DOHH2 (cell line): Measurements from ENCODE around the gene DGKD.
A peak's percentile ranks its signal among the peaks of the same experiment; 100 is the strongest.

Source experiments
- H3F3A ChIP-seq: fragments of 200-600 bp; sonication (generic), shearing (Covaris generic); 2 replicates; pipeline ENCODE4 v1.6.0; 2016; ENCODE audit warnings: antibody characterized with exemption, mild to moderate bottlenecking; ENCODE audit not compliant: control insufficient read depth, insufficient read depth
- H3K27ac ChIP-seq: fragments of 200-600 bp; sonication (generic); 2 replicates; pipeline ENCODE4 v1.5.1; 2014; ENCODE audit warnings: low read depth, mild to moderate bottlenecking, low read length, moderate library complexity
- H3K27me3 ChIP-seq: fragments of 200-600 bp; sonication (generic); 2 replicates; pipeline ENCODE4 v1.6.1; 2014; ENCODE audit warnings: mild to moderate bottlenecking, low read length, mixed read lengths; ENCODE audit not compliant: control insufficient read depth
- H3K36me3 ChIP-seq: fragments of 200-600 bp; sonication (generic); 2 replicates; pipeline ENCODE4 v1.6.1; 2014; ENCODE audit warnings: mild to moderate bottlenecking, low read length, moderate library complexity, mixed read lengths; ENCODE audit not compliant: control insufficient read depth
- H3K4me1 ChIP-seq: fragments of 200-600 bp; sonication (generic); 2 replicates; pipeline ENCODE4 v1.6.1; 2014; ENCODE audit warnings: mild to moderate bottlenecking, low read length, mixed read lengths; ENCODE audit not compliant: control insufficient read depth
- H3K4me2 ChIP-seq: fragments of 200-600 bp; sonication (generic); 2 replicates; pipeline ENCODE4 v1.6.0; 2014; ENCODE audit warnings: mild to moderate bottlenecking, low read length, moderate library complexity
- H3K4me3 ChIP-seq: fragments of 200-600 bp; sonication (generic); 2 replicates; pipeline ENCODE4 v1.5.1; 2014; ENCODE audit warnings: mild to moderate bottlenecking, low read length, mixed read lengths
- H3K79me2 ChIP-seq: fragments of 200-600 bp; sonication (generic); 2 replicates; pipeline ENCODE4 v1.6.1; 2014; ENCODE audit warnings: mild to moderate bottlenecking, low read length, mixed read lengths; ENCODE audit not compliant: control insufficient read depth
- H3K9me2 ChIP-seq: fragments of 200-600 bp; sonication (generic); replicated peaks from 2 replicates; pipeline ENCODE4 v1.6.1; 2014; ENCODE audit warnings: mild to moderate bottlenecking, low read length, mixed read lengths; ENCODE audit not compliant: control insufficient read depth
- H3K9me3 ChIP-seq: fragments of 200-600 bp; sonication (generic); 2 replicates; pipeline ENCODE4 v1.6.1; 2014; ENCODE audit warnings: antibody characterized with exemption, low read length, mixed read lengths; ENCODE audit not compliant: control insufficient read depth, insufficient read depth
- H4K20me1 ChIP-seq: fragments of 200-600 bp; sonication (generic); 2 replicates; pipeline ENCODE4 v1.6.0; 2014; ENCODE audit warnings: low read depth, mild to moderate bottlenecking, antibody characterized with exemption, low read length, moderate library complexity; ENCODE audit not compliant: control insufficient read depth, insufficient read depth
- CTCF ChIP-seq: fragments of 200-600 bp; sonication (generic); IDR thresholded peaks from one replicate; pipeline ENCODE4 v1.5.1; 2014; ENCODE audit warnings: antibody characterized with exemption, mild to moderate bottlenecking, low read depth, low read length; ENCODE audit not compliant: poor library complexity, severe bottlenecking
- EZH2phosphoT487 ChIP-seq: fragments of 200-600 bp; sonication (generic); IDR thresholded peaks from 2 replicates; pipeline ENCODE4 v1.6.1; 2017; ENCODE audit warnings: borderline replicate concordance, mild to moderate bottlenecking, antibody characterized with exemption, low read length, moderate library complexity, mixed read lengths

DGKD gene

GRCh38 chr2:233416199-233416598, 61.9 kb downstream of the DGKD start:
- H3K9me3 ChIP-seq, result peaks cover 4% of the 10 kb centered on the region; the same call in 1 of the 2 replicates
- no peak overlapping the region for H3K4me3 ChIP-seq
- H3K36me3 ChIP-seq, result peaks cover 12% of the 10 kb centered on the region
- peaks cover 24% of the 10 kb centered on the region for H3F3A ChIP-seq
- H3K4me2 ChIP-seq, result no peak overlapping the region
- no peak for TF ChIP-seq CTCF
- no peak for TF ChIP-seq EZH2phosphoT487
- H3K9me2 ChIP-seq, result no peaks in the 10 kb centered on the region
- H4K20me1 ChIP-seq, result 0 out of 2 replicates have a peak, but pooled peaks cover 14% of the 10 kb centered on the region
- H3K27me3 ChIP-seq, result no peaks in the 10 kb centered on the region
- peaks cover 55% of the 10 kb centered on the region for H3K4me1 ChIP-seq
- H3K27ac ChIP-seq, result no peak overlapping the region
- peaks cover 34% of the 10 kb centered on the region for H3K79me2 ChIP-seq

- no peak overlapping the region for H3K4me2 ChIP-seq
- H3K79me2 ChIP-seq, result peaks cover 35% of the 10 kb centered on the region
- no peaks in the 10 kb centered on the region for H3K9me3 ChIP-seq
- 0 out of 2 replicates have a peak, but pooled peaks cover 15% of the 10 kb centered on the region for H4K20me1 ChIP-seq
- no peaks in the 10 kb centered on the region for H3K27me3 ChIP-seq
- H3K4me3 ChIP-seq, result no peak overlapping the region
- no peak for TF ChIP-seq CTCF
- TF ChIP-seq EZH2phosphoT487, result no peak
- H3K27ac ChIP-seq, result no peak overlapping the region
- peaks cover 24% of the 10 kb centered on the region for H3F3A ChIP-seq
- H3K4me1 ChIP-seq, result peaks cover 60% of the 10 kb centered on the region
- no peaks in the 10 kb centered on the region for H3K9me2 ChIP-seq
- peaks cover 10% of the 10 kb centered on the region for H3K36me3 ChIP-seq
These were observed 62.4 kb downstream of the DGKD start for GRCh38 chr2:233416706-233417105.

GRCh38 chr2:233417282-233417681, 63.0 kb downstream of the DGKD start:
- Histone ChIP-seq H3F3A (peaks cover 24% of the 10 kb centered on the region), H3K4me1 (peaks cover 66% of the 10 kb centered on the region), H3K4me3 (0 out of 2 replicates have a peak overlapping the region, but pooled peaks have one; percentile 5), H4K20me1 (0 out of 2 replicates have a peak, but pooled peaks cover 15% of the 10 kb centered on the region), H3K9me3 (no peaks in the 10 kb centered on the region), H3K79me2 (peaks cover 41% of the 10 kb centered on the region), H3K9me2 (no peaks in the 10 kb centered on the region), H3K4me2 (peak overlapping the region; percentile 92), H3K27me3 (no peaks in the 10 kb centered on the region), H3K36me3 (peaks cover 11% of the 10 kb centered on the region), H3K27ac (peak overlapping the region; percentile 73)
- TF ChIP-seq CTCF (no peak), EZH2phosphoT487 (no peak)
